Stimulated activated CD4-positive, alpha-beta T cell treated with anti-CD3 and anti-CD28 coated beads, Interleukin-4, amount 100 ng/mL, for 1 hour (primary cell): Measurements from ENCODE around the gene ACTN3.
"Not testable (repeated sequence)": the region's sequence is repeated elsewhere in the genome, so short reads cannot be mapped to it uniquely, and the experiment has no call there.

Experiments
- DNase-seq: peaks from one replicate; pipeline ENCODE4 v3.0.0-alpha.2; 2020

ACTN3 gene

GRCh38 chr11:66603072-66603471 is 56.4 kb downstream of the ACTN3 start:
- no peak for DNase-seq

- no peak for DNase-seq
These were observed 57.5 kb downstream of the ACTN3 start for GRCh38 chr11:66604155-66604554.

- DNase-seq = not testable (repeated sequence)
These were observed 59.9 kb downstream of the ACTN3 start for GRCh38 chr11:66606608-66607007.

DNA sequence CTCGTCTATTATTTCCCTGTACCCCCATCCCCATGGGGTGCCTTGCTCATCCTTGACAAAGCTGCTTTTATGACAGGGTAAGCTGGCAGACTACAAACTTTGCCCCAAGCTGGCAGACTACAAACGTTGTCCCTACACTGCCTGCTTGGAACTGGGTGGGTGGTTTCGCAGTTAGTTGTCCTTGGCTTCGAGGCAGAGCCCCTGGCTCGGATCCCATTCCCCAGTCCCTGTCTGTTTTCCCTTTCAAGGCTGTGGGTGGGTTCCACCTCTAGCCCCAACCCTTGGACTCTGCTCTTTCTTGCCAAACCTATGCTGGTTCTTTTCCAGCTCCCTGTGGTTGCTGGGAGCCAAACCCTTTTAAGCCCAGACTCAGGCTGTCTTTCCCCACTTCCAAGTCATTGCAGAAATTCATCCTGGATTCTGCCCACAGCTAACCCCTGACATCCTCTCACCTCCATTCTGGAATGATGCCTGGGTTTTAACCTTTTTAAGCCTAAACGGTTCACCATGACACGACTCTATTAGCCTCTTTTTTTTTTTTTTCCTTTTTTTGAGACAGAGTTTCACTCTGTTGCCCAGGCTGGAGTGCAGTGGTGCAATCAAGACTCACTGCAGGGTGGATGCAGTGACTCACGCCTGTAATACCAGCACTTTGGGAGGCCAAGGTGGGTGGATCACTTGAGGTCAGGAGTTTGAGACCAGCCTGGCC is 60.6 kb downstream of the ACTN3 start:
- DNase-seq = no peak

DNA sequence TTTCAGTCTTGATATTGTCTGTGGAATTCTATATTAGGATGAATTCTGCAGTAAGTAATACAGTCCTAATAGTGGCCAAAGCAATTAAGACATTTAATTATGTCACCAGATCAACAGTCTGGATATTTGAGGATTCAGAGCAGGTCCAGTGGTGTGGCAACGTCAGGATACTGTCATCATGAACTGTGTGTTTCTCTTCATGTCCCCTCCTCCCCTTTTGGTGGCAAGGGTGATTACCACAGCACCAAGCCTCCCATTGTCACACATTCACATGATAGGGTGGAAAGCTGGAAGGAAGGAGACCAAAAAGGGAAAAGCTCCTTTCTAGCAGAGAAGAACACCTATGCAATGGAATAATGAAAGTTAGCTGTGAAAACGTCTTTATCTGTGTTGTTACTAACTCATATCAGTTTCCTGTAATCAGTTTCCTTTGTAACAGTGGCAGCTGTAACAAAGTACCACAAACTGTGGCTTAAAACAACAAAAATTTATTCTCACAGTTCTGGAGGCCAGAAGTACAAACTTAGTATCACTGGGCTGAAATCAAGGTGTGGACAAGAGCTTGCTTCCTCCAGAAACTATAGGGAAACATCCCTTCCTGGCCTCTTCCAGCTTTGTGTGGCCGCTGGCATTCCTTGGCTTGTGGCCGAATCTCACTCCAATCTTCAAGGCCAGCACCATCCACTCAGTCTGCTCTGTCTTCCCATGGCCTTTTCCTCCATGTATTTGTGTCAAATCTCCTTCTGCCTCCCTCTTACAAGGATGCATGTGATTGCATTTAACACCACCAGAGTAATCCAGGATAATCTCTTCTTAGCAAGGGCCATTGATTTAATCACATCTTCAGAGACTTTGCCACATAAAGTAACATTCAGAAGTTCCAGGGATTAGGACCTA is 63.3 kb downstream of the ACTN3 start:
- DNase-seq = no peak

GRCh38 chr11:66612458-66612857 is 65.8 kb downstream of the ACTN3 start:
- DNase-seq = no peak
